Measurements from ENCODE around the gene CPLX3.

The CPLX3 gene

DNA sequence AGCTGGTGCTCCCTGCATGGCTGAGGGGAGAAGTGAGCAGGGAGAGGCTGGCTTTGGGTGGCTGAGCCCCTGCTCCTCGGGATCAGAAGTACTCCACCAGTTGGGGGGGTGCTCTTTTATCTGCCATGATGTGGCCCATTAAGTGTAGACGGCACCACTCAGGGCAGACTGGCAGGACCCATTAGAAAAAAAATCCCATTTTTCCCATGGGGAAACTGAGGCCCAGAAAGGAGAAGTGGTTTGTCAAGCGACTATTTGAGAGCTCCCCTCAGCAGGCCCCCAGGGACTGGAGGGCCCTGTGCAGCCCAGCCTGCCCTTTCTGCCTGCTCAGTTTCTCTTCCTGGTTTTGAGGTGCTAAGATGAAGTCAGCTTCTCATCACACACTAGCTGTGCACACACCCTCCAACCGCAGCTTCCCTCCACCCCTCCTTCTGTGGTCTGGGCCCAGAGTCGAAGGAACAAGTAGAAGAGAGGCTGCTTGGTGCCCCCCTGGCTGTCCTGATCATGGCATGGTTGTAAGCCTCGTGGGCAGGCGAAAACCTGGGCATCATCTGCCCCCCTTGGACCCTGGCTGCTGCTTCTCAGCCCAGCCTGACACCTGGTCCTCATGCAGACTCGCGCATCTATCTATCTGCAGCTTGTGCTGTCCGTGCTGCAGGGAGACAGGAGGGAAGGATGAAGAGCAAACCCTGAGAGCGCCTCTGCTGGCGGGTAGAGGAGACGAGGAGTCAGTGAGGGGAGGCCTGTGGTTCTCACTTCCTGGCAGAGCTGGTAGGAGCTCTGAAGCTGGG is 39.0 kb upstream of the CPLX3 start:
- in situ Hi-C loops (cut with MboI; ENCODE audit: low sequenced_read_pairs): no loop called here

DNA sequence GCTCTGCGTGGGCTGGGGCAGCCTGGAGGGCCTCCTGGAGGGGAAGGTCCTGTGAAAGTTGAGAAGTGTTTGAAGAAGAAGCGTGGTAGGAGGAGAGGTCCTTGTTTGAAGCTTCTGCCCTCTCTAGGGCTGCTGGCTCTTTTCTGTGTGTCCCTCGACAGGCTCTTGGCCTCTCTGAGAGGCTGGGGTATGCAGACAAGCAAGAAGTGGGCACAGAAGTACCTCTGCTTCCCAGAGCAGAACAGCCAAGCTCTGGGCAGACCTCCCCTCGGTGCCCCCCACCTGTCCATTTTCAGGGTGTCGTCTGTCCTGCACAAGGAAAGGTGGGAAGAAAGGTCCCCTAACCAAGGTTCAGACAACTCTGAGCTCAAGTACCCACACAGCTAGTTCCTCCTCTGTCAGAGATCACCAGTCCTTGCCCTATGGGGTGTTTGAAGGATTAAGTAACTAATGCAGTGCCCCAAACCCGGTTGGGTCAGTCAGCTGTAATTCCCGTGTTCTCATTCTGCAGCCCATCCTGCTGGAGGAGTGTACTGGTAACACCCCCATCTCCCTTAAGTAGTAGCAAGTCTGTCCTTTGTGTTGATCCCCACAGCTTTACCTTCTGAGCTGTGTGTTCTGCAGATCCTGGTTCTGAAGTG is 38.3 kb upstream of the CPLX3 start:
- in situ Hi-C loops (cut with MboI; ENCODE audit: low sequenced_read_pairs): no loop called here

DNA sequence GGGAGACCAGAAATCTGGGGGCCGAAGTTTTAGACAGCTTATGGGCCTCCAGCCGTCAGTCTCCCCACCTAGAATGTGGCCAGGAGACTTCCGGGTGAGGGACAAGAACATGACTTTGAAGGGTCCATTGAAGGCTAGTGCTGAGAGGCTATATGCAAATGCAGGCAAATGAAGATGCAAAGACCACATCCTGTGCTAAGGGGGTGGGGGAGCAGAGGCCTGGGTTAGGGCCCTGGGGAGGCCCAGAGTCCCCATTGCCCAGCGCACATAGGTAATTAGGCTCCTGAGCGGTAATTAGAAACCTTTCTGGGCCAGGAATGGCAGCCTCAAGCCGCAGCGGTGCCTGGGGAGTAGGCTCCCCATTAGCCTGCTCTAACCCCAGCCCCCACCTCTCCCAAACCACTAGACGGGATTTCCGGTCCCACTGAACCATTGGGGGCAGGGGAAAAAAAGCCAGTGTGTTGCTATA is 37.7 kb upstream of the CPLX3 start:
- in situ Hi-C loops (cut with MboI; ENCODE audit: low sequenced_read_pairs): no loop called here

DNA sequence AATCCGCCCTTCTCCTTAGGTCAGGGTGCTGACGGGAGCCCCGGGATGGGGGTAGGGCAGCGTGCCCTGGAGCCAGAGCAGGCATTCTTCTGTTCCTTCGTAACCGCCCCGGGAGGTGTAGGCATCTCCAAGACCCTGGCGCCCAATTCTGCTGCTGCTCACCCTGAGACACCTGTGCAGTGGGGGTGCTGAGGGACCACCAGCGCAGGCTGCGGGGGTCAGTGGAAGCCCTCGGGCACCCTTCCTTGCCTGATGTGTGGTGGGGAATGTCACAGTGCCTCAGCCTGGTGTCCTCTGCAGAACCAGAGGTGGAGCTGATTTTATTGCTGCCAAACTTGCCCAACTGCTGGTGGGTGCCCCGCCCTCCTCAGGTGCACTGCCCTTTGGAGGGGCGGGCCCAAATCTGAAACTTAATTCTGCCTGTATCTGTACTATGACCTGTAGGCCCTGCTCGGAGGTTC is 37.2 kb upstream of the CPLX3 start:
- in situ Hi-C loops (cut with MboI; ENCODE audit: low sequenced_read_pairs): no loop called here

DNA sequence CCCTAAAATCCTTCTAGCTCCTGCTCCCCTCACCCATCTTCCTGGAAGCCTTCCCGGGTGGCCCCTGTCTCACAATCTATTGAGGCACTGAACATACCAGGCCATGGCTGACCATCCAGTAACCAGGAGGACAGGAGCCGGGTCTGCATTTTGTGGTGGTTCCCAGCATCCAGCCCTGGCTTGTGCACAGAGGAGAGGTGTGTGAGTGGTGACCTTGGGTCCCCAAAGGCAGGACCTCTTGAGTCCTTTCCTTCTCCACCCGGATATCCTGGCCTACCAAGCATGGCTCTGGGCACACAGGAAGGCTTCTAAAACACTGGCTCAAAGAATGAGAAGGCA is 36.7 kb upstream of the CPLX3 start:
- in situ Hi-C loops (cut with MboI; ENCODE audit: low sequenced_read_pairs): no loop called here

DNA sequence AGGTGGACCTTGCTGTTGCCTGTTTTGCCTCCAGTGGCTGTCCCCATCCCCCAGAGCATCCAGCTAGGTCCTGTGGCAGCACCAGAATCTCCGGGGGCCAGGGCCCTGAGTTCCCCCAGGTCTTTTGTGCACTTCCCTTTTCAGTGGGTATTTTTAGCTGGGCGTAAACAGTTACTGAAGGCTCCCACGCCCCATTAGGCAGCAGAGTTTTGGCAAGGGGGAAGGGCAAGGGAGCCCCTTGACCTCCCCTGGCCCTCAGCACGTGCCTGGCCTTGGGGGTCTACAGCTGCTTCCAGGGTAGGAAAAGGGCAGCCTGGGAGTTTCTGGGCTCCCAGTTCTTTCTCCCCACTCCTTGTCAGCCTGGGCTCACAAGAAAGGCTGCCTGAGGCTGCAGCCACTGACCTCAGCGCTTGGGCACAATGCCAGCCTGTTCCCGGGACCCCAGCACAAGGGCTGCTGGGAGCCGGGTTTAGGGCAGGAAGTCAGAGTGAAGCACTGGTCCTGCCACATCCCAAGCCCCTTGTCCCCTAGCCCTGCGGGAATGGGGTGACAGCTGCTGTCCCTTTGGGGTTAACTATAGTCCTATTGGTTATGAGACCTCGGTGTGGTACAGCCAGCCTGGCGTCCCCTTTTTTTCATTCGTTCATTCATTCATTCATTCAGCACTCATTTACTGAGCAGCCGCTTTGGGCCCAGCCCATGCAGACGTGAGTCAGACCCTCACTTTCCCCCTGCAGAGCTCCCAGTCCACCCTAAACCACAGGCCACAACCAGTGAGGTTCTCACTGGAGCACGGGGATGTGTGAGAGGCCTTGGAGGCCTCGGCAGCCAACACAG is 36.1 kb upstream of the CPLX3 start:
- in situ Hi-C loops (cut with MboI; ENCODE audit: low sequenced_read_pairs): no loop called here

DNA sequence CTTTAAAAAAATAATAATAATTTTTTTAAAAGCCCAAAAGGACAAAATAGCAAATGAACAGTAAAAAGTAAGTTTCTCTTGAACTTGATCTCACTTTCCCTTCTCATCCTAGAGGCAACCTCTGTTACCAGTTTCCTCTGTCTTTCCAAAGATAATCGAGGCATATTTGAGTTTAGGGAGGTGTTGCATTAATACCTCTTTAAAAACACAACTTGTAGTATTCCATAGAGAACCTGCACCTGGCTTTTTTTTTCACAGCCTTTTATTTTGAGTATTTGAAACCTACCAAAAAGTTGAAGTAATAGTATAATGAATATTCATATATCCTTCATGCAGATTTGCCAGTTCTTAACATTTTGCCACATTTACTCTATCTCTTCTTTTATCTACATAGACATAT is 35.4 kb upstream of the CPLX3 start:
- in situ Hi-C loops (cut with MboI; ENCODE audit: low sequenced_read_pairs): no loop called here

DNA sequence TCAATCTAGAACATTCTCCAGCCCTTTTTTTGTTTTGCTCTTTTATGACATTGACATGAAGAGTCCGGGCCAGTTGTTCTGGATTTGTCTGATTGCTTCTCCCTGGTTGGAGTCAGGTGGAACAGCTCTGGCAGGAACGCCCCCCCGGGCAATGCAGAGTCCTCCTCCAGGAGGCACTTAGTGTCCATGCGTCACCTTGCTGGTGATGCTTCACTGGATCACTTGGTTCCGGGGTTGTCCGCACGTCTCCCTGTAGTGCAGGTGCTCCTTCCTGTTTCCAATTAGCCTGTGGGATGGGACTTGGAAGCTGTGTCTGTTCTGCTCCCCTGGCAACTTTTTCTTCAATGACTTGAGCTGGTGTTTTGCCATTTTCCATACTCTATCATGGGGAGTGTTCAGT is 34.8 kb upstream of the CPLX3 start:
- in situ Hi-C loops (cut with MboI; ENCODE audit: low sequenced_read_pairs): no loop called here

DNA sequence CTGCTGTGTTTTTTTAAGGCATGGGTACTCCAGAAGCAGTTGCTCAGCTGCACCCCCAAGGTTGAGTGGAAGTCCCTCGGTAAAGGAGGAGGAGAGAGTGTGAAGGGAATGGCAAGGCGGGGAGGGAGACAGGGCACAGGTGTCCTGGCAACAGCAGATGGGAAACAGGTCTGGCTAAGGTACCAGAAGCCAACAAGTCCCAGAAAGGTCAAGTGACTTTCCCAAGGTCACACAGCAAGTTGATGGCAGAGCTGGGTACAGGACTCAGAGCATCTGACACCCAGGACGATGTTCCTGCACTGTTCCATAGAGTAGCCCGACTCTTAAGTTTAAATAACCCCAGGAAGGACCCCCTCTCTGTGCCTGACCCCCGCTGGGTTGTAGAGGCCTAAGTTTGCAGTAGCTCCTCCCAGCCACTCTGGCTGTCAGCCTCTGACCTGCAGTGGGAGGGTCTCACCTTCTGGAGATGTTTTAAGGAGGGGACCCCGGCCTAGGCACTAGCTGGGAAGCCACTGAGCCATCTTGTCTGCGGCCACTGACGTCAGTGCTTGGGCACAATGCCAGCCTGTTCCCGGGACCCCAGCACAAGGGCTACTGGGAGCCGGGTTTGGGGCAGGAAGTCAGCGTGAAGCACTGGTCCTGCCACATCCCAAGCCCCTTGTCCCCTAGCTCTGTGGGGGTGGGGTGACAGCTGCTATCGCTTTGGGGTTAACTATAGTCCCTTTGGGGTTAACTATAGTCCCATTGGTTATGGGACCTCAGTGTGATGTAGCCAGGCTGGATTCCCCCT is 34.0 kb upstream of the CPLX3 start:
- in situ Hi-C loops (cut with MboI; ENCODE audit: low sequenced_read_pairs): no loop called here

DNA sequence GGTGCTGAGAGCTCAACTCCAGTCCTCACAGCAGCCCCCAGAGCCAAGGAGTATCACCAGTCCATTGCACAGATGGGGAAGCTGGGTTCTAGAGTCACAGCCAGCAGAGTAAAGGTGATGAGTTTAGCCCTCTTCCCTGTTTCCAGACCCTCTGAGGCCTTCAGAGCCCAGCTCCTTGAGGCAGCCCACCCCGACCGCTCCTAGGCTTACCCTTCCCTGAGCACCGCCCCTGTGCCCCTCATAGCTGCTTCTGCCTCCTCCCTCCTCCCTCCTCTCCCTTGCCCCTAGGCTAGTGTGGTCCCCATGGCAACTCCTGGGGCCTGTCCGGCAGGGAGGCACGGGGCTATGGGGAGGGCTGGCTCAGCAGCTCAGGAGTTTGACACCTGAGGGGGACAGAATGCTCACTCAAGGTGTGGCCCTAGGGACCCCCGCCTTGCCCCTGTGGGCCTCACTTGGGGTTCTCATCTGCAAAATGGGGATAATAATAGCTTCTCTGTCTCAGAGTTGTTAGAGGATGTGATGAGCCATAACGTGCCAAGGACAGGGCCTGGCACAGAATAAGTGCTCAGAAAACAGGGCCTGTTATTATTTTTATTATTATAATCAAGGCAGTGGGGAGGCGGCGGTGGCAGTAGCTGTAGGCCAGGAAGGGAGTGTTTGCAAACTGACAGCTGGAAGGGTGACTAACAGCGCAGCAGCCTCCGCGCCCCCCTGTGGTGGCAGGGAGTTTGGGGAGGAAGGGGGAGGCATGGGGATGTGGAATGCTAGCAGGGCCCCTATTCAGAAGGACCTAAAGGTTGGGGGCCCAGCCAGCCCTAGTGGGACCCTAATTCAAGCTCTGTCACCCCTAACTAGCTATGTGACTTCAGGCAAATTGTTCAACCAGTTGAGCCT is 33.0 kb upstream of the CPLX3 start:
- in situ Hi-C loops (cut with MboI; ENCODE audit: low sequenced_read_pairs): no loop called here

DNA sequence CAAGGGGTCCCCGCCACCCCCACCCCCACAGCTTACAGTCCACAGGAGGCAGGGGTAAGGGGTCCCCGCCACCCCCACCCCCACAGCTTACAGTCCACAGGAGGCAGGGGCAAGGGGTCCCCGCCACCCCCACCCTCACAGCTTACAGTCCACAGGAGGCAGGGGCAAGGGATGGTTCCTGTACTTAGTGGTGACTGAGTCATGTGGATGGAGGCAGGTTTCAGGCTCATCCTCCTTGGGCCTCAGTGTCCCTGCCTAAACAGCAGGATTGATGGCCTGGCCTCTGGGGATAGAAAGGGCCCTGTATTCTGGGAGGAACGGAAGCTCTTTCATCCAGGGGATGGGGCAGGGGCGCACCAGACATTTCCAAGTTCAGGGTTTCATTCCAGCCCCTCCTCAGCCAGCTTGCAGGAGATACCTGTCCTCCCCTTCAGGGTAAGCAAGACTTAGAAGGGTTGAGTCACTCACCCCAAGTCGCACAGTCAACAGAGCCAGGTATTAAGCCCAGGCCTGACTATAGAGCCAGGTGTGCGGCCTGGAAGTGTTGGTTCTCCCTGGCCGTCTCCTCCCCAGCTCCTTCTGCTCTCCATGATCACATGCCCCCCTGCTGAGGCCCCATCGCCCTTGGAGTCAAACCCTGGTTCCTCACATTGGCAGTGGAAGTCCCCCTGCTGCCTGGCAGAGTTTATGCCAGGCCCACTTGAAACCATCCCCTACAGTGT is 32.0 kb upstream of the CPLX3 start:
- in situ Hi-C loops (cut with MboI; ENCODE audit: low sequenced_read_pairs): no loop called here

DNA sequence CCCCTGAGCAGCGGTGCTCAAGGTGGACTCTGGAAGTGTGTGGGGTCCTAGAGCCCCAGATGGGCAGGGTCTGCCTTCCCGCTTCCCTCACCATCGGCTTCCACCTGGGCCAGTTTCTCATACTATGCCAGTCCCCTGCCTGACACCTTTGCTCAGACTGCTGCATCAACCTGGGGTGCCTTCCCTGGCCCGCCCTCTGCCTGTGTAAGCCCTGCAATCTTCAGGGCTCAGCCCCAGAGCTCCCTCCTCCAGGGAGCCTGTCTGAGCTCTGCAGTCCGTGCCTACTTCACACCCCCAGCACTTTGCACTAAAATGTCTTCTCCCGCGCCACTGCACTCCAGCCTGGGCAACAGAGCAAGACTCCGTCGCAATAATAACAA is 31.5 kb upstream of the CPLX3 start:
- in situ Hi-C loops (cut with MboI; ENCODE audit: low sequenced_read_pairs): no loop called here

DNA sequence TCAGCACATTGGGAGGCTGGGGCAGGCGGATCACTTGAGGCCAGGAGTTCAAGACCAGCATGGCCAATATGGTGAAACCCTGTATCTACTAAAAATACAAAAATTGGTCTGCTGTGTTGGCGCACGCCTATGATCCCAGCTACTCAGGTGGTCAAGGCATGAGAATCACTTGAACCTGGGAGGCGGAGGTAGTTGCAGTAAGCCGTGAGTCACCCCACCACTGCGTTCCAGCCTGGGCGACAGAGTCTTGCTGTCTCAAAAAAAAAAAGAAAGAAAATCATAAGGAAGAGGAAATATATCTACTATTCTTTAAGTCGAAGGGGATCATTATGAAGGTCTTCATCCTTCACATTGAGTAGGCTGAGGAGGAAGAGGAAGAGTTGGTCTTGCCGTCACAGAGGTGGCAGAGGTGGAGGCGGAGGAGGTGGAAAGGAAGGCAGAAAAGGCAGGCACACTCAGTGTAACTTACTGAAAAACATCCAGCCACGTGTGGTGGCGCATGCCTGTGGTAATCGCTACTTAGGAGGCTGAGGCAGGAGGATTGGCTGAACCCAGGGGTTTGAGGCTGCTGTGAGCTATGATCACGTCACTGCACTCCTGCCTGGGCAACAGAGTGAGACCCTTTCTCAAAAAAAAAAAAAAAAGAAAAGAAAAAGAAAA is 30.3 kb upstream of the CPLX3 start:
- in situ Hi-C loops (cut with MboI; ENCODE audit: low sequenced_read_pairs): no loop called here

DNA sequence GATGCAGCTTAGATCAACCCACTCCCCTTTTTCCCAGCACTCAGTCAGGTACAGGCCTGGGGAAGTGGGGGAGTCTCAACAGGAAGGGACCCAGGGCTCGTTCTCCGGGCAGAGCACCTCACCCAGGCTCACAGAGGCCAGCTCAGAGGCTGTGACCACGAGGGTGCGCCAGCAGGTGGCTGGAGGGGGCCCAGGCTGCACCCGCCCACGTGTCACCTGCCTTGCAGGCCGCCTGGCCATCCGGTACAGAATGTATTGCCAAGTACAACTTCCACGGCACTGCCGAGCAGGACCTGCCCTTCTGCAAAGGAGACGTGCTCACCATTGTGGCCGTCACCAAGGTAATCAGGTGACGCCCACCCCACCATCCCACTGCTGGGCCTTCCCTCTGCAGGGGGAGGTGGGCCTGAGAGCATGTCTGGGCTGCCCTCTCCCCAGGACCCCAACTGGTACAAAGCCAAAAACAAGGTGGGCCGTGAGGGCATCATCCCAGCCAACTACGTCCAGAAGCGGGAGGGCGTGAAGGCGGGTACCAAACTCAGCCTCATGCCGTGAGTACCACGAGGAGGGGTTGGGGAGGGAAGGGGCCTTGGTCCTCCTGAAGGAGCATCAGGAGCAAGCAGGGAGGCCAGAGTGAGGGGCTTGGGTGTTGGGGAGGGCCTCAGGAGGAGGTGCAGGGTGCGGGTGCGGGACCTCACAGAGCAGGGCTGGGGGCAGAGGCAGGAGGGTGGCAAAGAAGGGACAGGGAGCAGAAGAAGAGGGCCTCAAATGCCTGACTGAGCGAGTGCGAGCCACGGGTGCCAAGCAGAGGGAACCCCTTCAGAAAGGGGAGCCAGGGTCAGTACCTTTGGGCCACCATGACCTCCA is 27.8 kb upstream of the CPLX3 start:
- in situ Hi-C loops (cut with MboI; ENCODE audit: low sequenced_read_pairs): no loop called here

DNA sequence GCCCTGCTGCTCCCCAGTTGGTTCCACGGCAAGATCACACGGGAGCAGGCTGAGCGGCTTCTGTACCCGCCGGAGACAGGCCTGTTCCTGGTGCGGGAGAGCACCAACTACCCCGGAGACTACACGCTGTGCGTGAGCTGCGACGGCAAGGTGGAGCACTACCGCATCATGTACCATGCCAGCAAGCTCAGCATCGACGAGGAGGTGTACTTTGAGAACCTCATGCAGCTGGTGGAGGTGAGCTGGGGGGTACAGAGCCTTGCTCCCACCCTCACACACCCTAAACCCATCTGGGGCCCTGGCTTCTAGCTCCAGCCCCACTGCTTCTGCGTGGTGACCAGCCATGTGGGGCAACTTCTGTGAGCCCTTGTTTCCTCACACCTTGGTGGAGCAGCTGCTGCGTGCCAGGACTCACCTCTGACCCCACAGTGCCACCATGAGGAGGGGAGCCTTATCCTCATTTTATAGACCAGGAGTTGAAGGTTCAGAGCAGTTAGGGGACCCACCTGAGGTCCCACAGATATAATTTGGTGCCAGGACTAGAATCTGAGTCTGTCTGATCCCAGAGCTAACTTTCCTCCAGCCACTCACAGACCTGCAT is 27.1 kb upstream of the CPLX3 start:
- in situ Hi-C loops (cut with MboI; ENCODE audit: low sequenced_read_pairs): no loop called here

DNA sequence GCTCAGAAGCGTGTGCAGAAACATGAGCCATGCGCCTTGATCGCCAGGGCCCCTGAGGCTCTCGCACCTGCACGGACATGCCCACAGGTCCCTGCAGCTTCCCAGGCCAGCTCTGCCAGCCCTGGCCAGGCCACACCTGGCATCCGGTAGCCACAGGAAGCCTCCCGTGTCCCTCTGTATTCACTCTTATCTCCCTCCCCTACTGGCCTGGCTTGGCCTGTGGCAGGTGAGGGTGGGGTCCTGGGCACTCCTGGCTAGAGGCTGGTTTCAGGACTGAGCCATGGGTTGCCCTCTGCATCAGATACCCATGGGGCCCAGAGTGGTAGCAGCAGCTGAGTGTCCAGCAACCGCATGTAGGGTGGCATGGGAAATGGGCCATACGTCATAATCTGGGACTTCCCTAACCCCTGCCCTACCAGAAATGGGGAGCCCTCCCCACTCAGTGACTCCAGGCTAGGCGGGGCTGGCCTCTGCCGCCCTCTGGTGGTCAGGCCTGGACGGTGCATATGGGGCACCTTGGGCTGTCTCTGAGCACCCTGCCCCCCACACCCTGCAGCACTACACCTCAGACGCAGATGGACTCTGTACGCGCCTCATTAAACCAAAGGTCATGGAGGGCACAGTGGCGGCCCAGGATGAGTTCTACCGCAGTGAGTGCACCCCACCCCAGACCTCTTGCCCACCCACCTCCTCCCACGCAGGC is 26.4 kb upstream of the CPLX3 start:
- in situ Hi-C loops (cut with MboI; ENCODE audit: low sequenced_read_pairs): no loop called here

DNA sequence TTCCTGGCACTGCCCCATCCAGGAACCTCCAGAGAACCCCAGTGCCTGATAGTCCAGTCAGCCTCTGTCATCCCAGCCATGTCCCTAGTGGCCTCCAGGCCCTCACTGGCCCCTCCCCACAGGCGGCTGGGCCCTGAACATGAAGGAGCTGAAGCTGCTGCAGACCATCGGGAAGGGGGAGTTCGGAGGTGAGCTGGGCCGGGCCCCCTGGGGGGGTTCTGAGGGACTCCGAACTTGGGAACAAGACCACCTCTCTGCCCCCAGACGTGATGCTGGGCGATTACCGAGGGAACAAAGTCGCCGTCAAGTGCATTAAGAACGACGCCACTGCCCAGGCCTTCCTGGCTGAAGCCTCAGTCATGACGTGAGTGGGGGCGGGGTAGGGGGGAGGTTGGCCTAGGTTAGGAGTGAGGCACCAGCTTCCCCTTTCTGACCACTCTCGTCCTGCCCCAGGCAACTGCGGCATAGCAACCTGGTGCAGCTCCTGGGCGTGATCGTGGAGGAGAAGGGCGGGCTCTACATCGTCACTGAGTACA is 25.8 kb upstream of the CPLX3 start:
- in situ Hi-C loops (cut with MboI; ENCODE audit: low sequenced_read_pairs): no loop called here
